ENCODE results near the gene PQBP1. TPM values are rescaled to one million over a fixed set of nuclear protein-coding genes. Genes with fewer than 3 reads are reported as not detected.

The PQBP1 gene
- total RNA-seq, 1 donor from 2014 or later, result 101 TPM

DNA sequence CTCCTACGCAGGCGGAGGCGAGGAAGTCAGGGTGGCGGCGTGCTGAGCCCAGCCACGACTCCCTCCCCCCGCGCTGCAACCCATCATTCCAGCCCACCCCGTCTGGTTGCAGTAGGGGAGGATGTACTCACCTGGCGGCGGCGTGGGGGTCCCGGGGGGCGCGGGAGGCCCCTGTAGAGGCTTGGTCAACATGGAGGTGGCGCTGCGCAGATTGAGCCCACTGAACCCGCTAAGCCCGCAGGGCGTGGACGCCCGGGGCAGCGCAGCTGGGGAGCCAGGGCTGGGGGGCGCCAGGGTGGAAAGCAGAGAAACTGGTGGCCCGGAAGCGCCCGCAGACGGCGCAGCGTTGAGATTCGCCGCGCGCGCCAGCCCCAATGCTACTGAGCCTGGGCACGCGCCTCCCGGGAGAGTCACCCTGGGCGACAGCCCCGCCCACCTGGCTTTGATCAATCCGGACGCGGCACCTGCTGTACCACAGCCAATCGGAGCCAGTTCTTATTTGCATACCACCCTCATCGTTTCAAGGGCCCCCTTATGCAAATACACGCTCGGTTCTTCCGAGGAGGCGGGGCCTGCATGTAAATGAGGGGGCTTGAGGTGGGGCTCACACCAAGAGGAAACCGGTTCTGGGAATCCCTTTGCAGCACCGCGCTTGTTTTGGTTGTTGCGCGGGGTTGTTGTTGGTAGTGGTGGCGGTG is 21.1 kb downstream of the PQBP1 start, which contains the start of gene PIM2:
Gene PIM2 (minus strand): TSS at position 382 of the 698 bp plus-strand sequence. CDS start 190 bp downstream, at position 192.
- TF ChIP-seq, protein P1, sequence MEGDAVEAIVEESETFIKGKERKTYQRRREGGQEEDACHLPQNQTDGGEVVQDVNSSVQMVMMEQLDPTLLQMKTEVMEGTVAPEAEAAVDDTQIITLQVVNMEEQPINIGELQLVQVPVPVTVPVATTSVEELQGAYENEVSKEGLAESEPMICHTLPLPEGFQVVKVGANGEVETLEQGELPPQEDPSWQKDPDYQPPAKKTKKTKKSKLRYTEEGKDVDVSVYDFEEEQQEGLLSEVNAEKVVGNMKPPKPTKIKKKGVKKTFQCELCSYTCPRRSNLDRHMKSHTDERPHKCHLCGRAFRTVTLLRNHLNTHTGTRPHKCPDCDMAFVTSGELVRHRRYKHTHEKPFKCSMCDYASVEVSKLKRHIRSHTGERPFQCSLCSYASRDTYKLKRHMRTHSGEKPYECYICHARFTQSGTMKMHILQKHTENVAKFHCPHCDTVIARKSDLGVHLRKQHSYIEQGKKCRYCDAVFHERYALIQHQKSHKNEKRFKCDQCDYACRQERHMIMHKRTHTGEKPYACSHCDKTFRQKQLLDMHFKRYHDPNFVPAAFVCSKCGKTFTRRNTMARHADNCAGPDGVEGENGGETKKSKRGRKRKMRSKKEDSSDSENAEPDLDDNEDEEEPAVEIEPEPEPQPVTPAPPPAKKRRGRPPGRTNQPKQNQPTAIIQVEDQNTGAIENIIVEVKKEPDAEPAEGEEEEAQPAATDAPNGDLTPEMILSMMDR (IDR thresholded peaks at IDR 0.05; ENCODE audit: insufficient read depth, low read depth, low read length), result no peak
- no peak for TF ChIP-seq EZH2 (IDR thresholded peaks at IDR 0.05; ENCODE audit: insufficient read depth, low read length)
- Mint-ChIP-seq H3K9me3 (ENCODE audit: unreplicated experiment) (no peaks in the 10 kb centered on the region), H3K4me1 (ENCODE audit: low read depth, unreplicated experiment) (peaks cover 6% of the 10 kb centered on the region), H3K36me3 (ENCODE audit: low read depth, unreplicated experiment) (peaks cover 3% of the 10 kb centered on the region), H3K27me3 (ENCODE audit: low read depth, unreplicated experiment) (no peaks in the 10 kb centered on the region), H3K27ac (ENCODE audit: unreplicated experiment) (peak within 1 kb of the TSS; percentile 87), H3K4me3 (ENCODE audit: unreplicated experiment) (peak within 1 kb of the TSS; percentile 89)
- FAIRE-seq (no peak), DNase-seq (ENCODE audit: low read depth) (peak; percentile 80)
- H3K9ac ChIP-seq (ENCODE audit: low read length), result peak within 1 kb of the TSS; percentile 65
- H3K36me3 ChIP-seq (ENCODE audit: insufficient read depth, low read length), result no peaks in the 10 kb centered on the region
- H3K4me3 ChIP-seq (ENCODE audit: insufficient read depth, low read depth, low read length), result peak within 1 kb of the TSS; percentile 55
- H2AFZ ChIP-seq (ENCODE audit: low read depth, low read length), result no peak within 1 kb of the TSS
- H3K79me2 ChIP-seq (ENCODE audit: insufficient read depth, low read length), result no peaks in the 10 kb centered on the region
- no peaks in the 10 kb centered on the region for H3K27me3 ChIP-seq (ENCODE audit: insufficient read depth, low read length)
- H3K4me1 ChIP-seq (ENCODE audit: insufficient read depth, low read length), result peaks cover 21% of the 10 kb centered on the region
- no peak within 1 kb of the TSS for H3K27ac ChIP-seq (ENCODE audit: low read depth, low read length)
- peaks cover 13% of the 10 kb centered on the region for H4K20me1 ChIP-seq (ENCODE audit: insufficient read depth, low read length)
- no peaks in the 10 kb centered on the region for H3K9me3 ChIP-seq (ENCODE audit: insufficient read depth, low read depth, low read length)
- peak within 1 kb of the TSS; percentile 87 for H3K4me2 ChIP-seq (ENCODE audit: low read length)

DNA sequence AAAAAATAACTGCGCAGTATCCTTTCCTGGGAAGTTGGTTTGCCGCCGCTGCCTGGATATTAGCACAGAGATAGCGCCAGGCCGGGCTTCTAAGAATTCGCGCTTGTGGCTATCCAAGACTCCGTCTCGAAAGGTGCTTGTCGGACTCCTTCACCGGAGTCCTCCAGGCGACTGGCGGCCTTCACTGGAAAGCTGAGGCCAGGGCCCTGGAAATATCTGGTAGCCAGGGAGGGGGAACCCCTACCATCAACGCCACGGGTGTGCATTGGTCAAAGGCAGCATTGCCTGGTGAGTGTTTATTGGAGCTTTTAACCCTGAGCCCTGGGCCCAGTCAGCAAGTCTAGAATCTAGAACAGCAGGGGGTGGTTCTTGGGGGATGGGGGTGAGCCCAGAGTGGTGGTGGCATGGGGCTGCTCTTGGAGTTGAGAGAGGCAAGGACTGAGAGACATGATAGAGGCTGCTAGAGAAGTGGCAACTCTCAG is 21.7 kb downstream of the PQBP1 start:
- DNase-seq (ENCODE audit: low read depth) (no peak), FAIRE-seq (no peak)
- Mint-ChIP-seq H3K4me3 (ENCODE audit: unreplicated experiment) (peak overlapping the region; percentile 89), H3K27ac (ENCODE audit: unreplicated experiment) (peak overlapping the region; percentile 87), H3K4me1 (ENCODE audit: low read depth, unreplicated experiment) (peaks cover 10% of the 10 kb centered on the region), H3K27me3 (ENCODE audit: low read depth, unreplicated experiment) (no peaks in the 10 kb centered on the region), H3K9me3 (ENCODE audit: unreplicated experiment) (no peaks in the 10 kb centered on the region), H3K36me3 (ENCODE audit: low read depth, unreplicated experiment) (peaks cover 7% of the 10 kb centered on the region)
- Histone ChIP-seq H3K4me3 (ENCODE audit: insufficient read depth, low read depth, low read length) (peak overlapping the region; percentile 25), H3K79me2 (ENCODE audit: insufficient read depth, low read length) (no peaks in the 10 kb centered on the region), H4K20me1 (ENCODE audit: insufficient read depth, low read length) (peaks cover 13% of the 10 kb centered on the region), H2AFZ (ENCODE audit: low read depth, low read length) (no peak overlapping the region), H3K9ac (ENCODE audit: low read length) (peak overlapping the region; percentile 18), H3K27ac (ENCODE audit: low read depth, low read length) (no peak overlapping the region), H3K9me3 (ENCODE audit: insufficient read depth, low read depth, low read length) (no peaks in the 10 kb centered on the region), H3K4me1 (ENCODE audit: insufficient read depth, low read length) (peaks cover 21% of the 10 kb centered on the region), H3K27me3 (ENCODE audit: insufficient read depth, low read length) (no peaks in the 10 kb centered on the region), H3K4me2 (ENCODE audit: low read length) (peak overlapping the region; percentile 87), H3K36me3 (ENCODE audit: insufficient read depth, low read length) (peaks cover 2% of the 10 kb centered on the region)
- TF ChIP-seq, protein P1 (IDR thresholded peaks at IDR 0.05; ENCODE audit: insufficient read depth, low read depth, low read length), result no peak
- no peak for TF ChIP-seq EZH2 (IDR thresholded peaks at IDR 0.05; ENCODE audit: insufficient read depth, low read length)

Data from astrocyte (in vitro differentiated cells and primary cell).